CD8-positive, alpha-beta memory T cell (primary cell): Measurements from ENCODE around the gene SNX25. TPM values are rescaled to one million over a fixed set of nuclear protein-coding genes. Genes with fewer than 3 reads are reported as not detected.

Experiments used
- CTCF ChIA-PET: fragments of 350-600 bp; sonication (Branson Sonifier 250); formaldehyde crosslinking; loops from one replicate; lab custom pipeline; 2021; ENCODE audit warnings: antibody characterized with exemption; lab: Charles Lee
- POLR2A ChIA-PET: fragments of 350-600 bp; sonication (Branson Sonifier 250); formaldehyde crosslinking; loops from one replicate; lab custom pipeline; 2021; ENCODE audit warnings: antibody characterized with exemption; lab: Charles Lee
- DNase-seq, 5 donors: peaks; one replicate each; pipeline versions ENCODE4 v3.0.0 to v3.0.0-alpha.2; 2020 to 2022; ENCODE audit warnings: mixed read lengths in 1 of 5
- H3K27ac ChIP-seq: one replicate; pipeline ENCODE4 v1.7.0; 2013; ENCODE audit warnings: low read depth, mild to moderate bottlenecking, low read length, moderate library complexity
- H3K27me3 ChIP-seq: 2 replicates; pipeline ENCODE4 v1.7.0; 2013; ENCODE audit warnings: low read length, mild to moderate bottlenecking; ENCODE audit not compliant: insufficient read depth, poor library complexity, severe bottlenecking
- H3K36me3 ChIP-seq: 2 replicates; pipeline ENCODE4 v1.7.0; 2013; ENCODE audit warnings: mild to moderate bottlenecking, low read length, moderate library complexity; ENCODE audit not compliant: insufficient read depth
- H3K4me1 ChIP-seq: 2 replicates; pipeline ENCODE4 v1.7.0; 2013; ENCODE audit warnings: mild to moderate bottlenecking, low read length, moderate library complexity; ENCODE audit not compliant: insufficient read depth
- H3K4me3 ChIP-seq: 2 replicates; pipeline ENCODE4 v1.7.0; 2013; ENCODE audit warnings: mild to moderate bottlenecking, low read length
- H3K9me3 ChIP-seq: 2 replicates; pipeline ENCODE4 v1.7.0; 2013; ENCODE audit warnings: mild to moderate bottlenecking, low read length
- H3K27ac Mint-ChIP-seq, 8 donors: one replicate each; pipeline ENCODE4 v1.8.0; 2020 to 2021; ENCODE audit warnings: mixed read lengths in 8 of 8, mild to moderate bottlenecking in 6 of 8, inconsistent platforms in 3 of 8, moderate library complexity in 3 of 8
- H3K27me3 Mint-ChIP-seq, 2 donors: one replicate each; pipeline ENCODE4 v1.8.0; 2020 to 2021; ENCODE audit warnings: mixed read lengths in 2 of 2, mild to moderate bottlenecking in 1 of 2, moderate library complexity in 1 of 2
- H3K36me3 Mint-ChIP-seq, 3 donors: one replicate each; pipeline ENCODE4 v1.8.0; 2020 to 2021; ENCODE audit warnings: mixed read lengths in 3 of 3, inconsistent platforms in 1 of 3, mild to moderate bottlenecking in 1 of 3
- H3K4me1 Mint-ChIP-seq, 3 donors: one replicate each; pipeline ENCODE4 v1.8.0; 2020 to 2021; ENCODE audit warnings: mixed read lengths in 3 of 3, inconsistent platforms in 1 of 3, mild to moderate bottlenecking in 1 of 3
- H3K4me3 Mint-ChIP-seq, 7 donors: one replicate each; pipeline ENCODE4 v1.8.0; 2020 to 2021; ENCODE audit warnings: mixed read lengths in 7 of 7, mild to moderate bottlenecking in 6 of 7, moderate library complexity in 4 of 7, inconsistent platforms in 2 of 7
- H3K9me3 Mint-ChIP-seq, 5 donors: one replicate each; pipeline ENCODE4 v1.8.0; 2020 to 2022; ENCODE audit warnings: mixed read lengths in 5 of 5, mild to moderate bottlenecking in 3 of 5, moderate library complexity in 2 of 5, inconsistent platforms in 1 of 5
- polyA plus RNA-seq: library from polyadenylated mRNA; unstranded; fragments of 300-500 nt; fragmentation: Illumina TruSeq; gene quantifications from one replicate; pipeline ENCODE4 v1.2.3, GENCODE V29; 2021
- total RNA-seq, 2 experiments: library from RNA; stranded (reverse); gene quantifications; one replicate each; pipeline ENCODE4 v1.2.3, GENCODE V29; 2021

Gene SNX25
- total and polyA plus RNA-seq, 3 experiments from 2014 or later = 7.8 to 18.2 (median 17.7) TPM

DNA sequence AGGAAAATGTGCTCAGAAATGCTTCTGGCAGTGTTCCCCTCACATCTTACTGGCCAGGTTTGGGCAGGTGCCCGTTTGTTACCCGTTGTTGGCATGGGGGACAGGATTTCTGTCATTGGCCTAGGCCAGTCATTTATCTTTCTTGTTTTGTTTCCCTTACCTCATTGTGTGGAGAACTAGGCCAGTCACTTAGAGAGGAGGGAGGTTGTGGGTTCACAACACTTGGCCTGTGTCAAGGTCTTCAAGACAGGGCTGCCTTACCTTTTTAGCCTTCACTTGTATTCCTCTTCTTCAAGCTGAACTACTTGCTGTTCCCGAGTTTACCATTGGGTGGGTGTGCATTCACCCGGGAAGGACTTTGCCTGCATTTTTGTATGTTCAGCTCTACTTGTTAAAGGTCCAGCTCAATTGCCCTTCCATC, 17.7 kb downstream of the SNX25 start:
- no peaks in the 10 kb centered on the region for H3K4me1 ChIP-seq
- no peak overlapping the region for H3K4me3 Mint-ChIP-seq
- H3K4me3 ChIP-seq = no peak overlapping the region
- no peaks in the 10 kb centered on the region for H3K9me3 Mint-ChIP-seq
- H3K36me3 Mint-ChIP-seq = no peaks in the 10 kb centered on the region
- H3K27me3 ChIP-seq = no peaks in the 10 kb centered on the region
- no peaks in the 10 kb centered on the region for H3K36me3 ChIP-seq
- peaks cover 2 to 18% (median 13%) of the 10 kb centered on the region in 3 donors for H3K4me1 Mint-ChIP-seq
- CTCF ChIA-PET = no interaction called here
- POLR2A ChIA-PET = no interaction called here
- peaks cover 0 to 2% of the 10 kb centered on the region in 2 donors for H3K27me3 Mint-ChIP-seq
- H3K27ac ChIP-seq = no peak overlapping the region
- H3K9me3 ChIP-seq = no peaks in the 10 kb centered on the region
- no peak for DNase-seq
- H3K27ac Mint-ChIP-seq = no peak overlapping the region

DNA sequence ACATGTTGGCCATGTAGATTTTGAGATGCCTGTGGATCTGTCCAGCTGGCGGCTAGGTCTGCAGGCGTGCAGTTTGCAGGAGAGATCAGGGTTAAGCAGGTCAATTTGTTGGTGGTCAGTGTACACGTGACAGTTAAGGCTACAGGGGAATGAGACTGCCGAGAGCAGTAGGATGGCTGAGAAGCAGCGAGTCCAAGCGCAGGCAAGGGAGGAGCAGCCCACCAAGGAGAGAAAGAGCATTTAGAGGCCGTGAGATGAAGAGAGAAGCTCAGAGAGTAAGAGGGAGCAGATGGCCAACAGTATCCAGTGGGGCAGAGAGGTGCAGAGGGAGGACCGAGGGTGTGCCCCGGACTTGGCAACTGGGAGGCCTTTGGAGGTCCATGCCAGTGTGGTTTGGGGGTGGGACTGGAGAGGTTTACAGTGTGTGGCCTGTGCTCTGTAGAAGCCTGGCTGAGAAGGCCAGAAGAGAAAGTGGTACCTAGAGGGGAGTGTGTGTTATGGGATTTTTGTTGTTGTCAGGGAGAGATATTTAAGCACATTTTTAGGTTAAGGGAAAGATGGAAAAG, 18.4 kb downstream of the SNX25 start:
- ChIA-PET CTCF (no interaction called here), POLR2A (no interaction called here)
- no peak overlapping the region for H3K4me3 ChIP-seq
- no peaks in the 10 kb centered on the region for H3K4me1 ChIP-seq
- H3K27ac ChIP-seq = no peak overlapping the region
- H3K9me3 ChIP-seq = no peaks in the 10 kb centered on the region
- Mint-ChIP-seq H3K4me3 (no peak overlapping the region), H3K9me3 (no peaks in the 10 kb centered on the region), H3K27me3 (peaks cover 0 to 2% of the 10 kb centered on the region in 2 donors), H3K27ac (no peak overlapping the region), H3K36me3 (no peaks in the 10 kb centered on the region), H3K4me1 (peaks cover 4 to 20% (median 16%) of the 10 kb centered on the region in 3 donors)
- no peaks in the 10 kb centered on the region for H3K27me3 ChIP-seq
- no peak for DNase-seq
- no peaks in the 10 kb centered on the region for H3K36me3 ChIP-seq

DNA sequence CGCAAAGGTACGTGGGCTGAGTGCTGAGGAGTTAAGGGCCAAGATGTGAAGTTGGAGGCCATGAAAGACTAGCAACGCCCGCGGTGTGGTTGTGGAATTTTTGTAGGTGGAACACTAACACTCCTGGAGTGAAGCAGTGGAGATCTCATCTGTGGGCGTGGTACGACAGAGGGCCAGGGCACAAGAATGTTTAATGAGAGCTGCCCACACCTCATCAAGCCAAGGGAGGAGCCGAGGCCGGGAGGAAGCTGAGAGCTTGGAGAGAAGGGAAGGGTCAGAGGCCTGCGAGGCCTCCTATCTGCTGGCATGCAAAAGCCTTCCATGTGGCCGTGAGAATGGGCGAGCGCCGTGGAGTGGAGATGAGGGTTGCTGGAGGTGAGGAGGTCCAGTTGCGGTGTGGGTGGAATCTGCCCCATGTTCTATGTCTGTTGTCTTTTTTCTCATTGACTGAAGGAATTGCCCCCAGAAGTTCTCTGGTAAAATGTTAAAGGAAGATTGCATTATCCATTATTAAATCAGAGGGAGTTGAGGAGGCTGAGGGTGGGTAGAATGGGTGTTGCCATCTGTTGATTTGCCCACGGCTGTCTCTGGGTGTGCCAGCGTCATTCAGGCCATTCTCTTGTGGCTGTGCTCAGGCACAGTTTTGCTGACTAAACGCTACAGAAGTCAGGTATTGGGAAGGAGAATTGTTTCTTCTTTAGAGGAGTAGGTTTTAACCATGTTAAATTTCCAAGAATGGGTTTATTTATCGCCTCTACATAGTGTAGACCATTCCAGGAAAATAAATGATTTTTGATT, 19.8 kb downstream of the SNX25 start:
- Mint-ChIP-seq H3K36me3 (no peaks in the 10 kb centered on the region), H3K4me1 (peaks cover 4 to 25% (median 16%) of the 10 kb centered on the region in 3 donors), H3K4me3 (no peak overlapping the region), H3K27ac (no peak overlapping the region), H3K27me3 (no peaks in the 10 kb centered on the region), H3K9me3 (no peaks in the 10 kb centered on the region)
- H3K27ac ChIP-seq = no peak overlapping the region
- no peaks in the 10 kb centered on the region for H3K9me3 ChIP-seq
- H3K27me3 ChIP-seq = no peaks in the 10 kb centered on the region
- CTCF ChIA-PET = no interaction called here
- no peak for DNase-seq
- H3K36me3 ChIP-seq = no peaks in the 10 kb centered on the region
- POLR2A ChIA-PET = no interaction called here
- no peak overlapping the region for H3K4me3 ChIP-seq
- H3K4me1 ChIP-seq = no peaks in the 10 kb centered on the region

- H3K4me1 ChIP-seq = no peaks in the 10 kb centered on the region
- no peaks in the 10 kb centered on the region for H3K9me3 ChIP-seq
- H3K36me3 Mint-ChIP-seq = peaks cover 0 to 4% (median 0%) of the 10 kb centered on the region in 3 donors
- ChIA-PET CTCF (interaction anchor here (1.2 kb wide), 1 partner anchor 21 kb away, joined by 3 read pairs; no protein-coding TSS in a partner anchor), POLR2A (no interaction called here)
- H3K27me3 ChIP-seq = no peaks in the 10 kb centered on the region
- peak overlapping the region in 1 of 8 donors; percentile 85 for H3K27ac Mint-ChIP-seq
- no peaks in the 10 kb centered on the region for H3K36me3 ChIP-seq
- H3K27me3 Mint-ChIP-seq = no peaks in the 10 kb centered on the region
- no peak for DNase-seq
- H3K4me1 Mint-ChIP-seq = peaks cover 4 to 38% (median 16%) of the 10 kb centered on the region in 3 donors
- no peaks in the 10 kb centered on the region for H3K9me3 Mint-ChIP-seq
- H3K27ac ChIP-seq = no peak overlapping the region
- H3K4me3 Mint-ChIP-seq = no peak overlapping the region
- H3K4me3 ChIP-seq = no peak overlapping the region
Observed at GRCh38 chr4:185232370-185232769, 23.0 kb downstream of the SNX25 start.

DNA sequence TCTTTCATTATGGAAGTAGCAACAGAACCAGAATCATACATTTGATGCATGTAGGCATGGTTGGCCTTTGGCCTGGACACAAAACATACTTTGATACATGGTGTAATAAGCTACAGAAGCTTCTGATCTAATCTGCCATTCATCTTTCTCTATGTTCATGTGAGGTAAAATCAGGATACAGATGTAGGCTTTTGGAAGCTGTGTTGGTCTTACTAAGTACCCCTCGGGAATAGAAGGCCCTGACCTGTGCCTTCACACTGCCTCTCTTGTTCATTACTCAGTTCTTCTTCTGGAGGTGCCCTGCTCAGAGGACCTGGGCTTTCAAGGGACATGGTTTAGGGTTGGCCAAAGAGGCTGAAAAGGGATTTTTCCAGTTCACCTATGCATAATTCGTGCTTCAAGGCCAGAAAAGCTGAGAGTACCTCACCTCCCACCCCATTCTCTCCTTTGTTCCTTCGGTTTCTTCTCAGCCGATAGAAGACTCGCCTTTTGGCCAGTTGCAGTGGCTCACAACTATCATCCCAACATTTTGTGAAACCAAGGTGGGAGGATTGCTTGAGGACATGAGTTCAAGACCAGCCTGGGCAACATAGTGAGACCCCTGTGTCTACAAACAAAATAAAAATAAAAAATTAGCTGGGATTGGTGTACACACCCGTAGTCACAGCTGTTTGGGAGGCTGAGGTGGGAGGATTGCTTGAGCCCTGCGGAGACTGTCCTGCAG, 25.9 kb downstream of the SNX25 start:
- H3K27me3 ChIP-seq = no peaks in the 10 kb centered on the region
- Mint-ChIP-seq H3K4me3 (no peak overlapping the region), H3K9me3 (no peaks in the 10 kb centered on the region), H3K27me3 (no peaks in the 10 kb centered on the region), H3K36me3 (peaks cover 0 to 4% (median 0%) of the 10 kb centered on the region in 3 donors), H3K27ac (peak overlapping the region in 1 of 8 donors; percentile 2), H3K4me1 (peaks cover 8 to 45% (median 25%) of the 10 kb centered on the region in 3 donors)
- DNase-seq = no peak
- no peak overlapping the region for H3K4me3 ChIP-seq
- ChIA-PET POLR2A (no interaction called here), CTCF (no interaction called here)
- H3K9me3 ChIP-seq = no peaks in the 10 kb centered on the region
- H3K36me3 ChIP-seq = no peaks in the 10 kb centered on the region
- no peaks in the 10 kb centered on the region for H3K4me1 ChIP-seq
- H3K27ac ChIP-seq = no peak overlapping the region

DNA sequence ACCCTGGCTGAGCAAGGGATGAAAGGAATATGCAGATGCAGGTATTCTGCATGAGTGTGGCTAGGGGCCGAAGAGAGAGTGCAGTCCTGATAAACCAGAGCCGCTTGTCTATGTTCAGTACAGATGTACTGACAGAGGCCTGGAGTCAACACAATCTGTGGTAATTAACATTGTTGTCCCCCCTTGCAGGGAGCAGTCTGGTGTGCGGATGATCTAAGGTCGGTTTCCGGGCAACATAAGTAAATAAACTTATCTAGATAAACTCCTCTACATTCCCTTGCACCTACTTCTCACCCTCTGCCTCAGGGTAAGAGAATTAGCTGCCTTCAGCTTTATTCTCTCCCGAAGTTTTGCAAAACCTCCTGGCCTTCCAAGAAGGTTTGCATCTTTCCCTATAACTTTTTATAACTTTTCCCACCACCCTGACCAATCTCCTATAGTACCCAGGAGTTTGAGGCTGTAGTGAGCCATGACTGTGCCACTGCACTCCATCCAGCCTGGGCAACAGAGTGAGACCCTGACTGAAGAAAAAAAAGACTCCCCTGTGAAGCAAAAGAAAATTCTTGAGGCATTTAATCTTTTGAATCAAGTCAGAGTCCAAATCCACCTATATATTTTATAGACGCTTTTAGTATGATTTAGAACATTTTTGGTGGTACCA, 26.6 kb downstream of the SNX25 start:
- POLR2A ChIA-PET = no interaction called here
- CTCF ChIA-PET = no interaction called here
- H3K4me3 Mint-ChIP-seq = no peak overlapping the region
- peaks cover 0 to 4% (median 0%) of the 10 kb centered on the region in 3 donors for H3K36me3 Mint-ChIP-seq
- H3K4me1 ChIP-seq = no peaks in the 10 kb centered on the region
- no peaks in the 10 kb centered on the region for H3K27me3 Mint-ChIP-seq
- H3K4me3 ChIP-seq = no peak overlapping the region
- H3K27ac ChIP-seq = no peak overlapping the region
- no peaks in the 10 kb centered on the region for H3K36me3 ChIP-seq
- H3K9me3 Mint-ChIP-seq = no peaks in the 10 kb centered on the region
- H3K27ac Mint-ChIP-seq = peak overlapping the region in 1 of 8 donors; percentile 5
- no peak for DNase-seq
- no peaks in the 10 kb centered on the region for H3K27me3 ChIP-seq
- H3K4me1 Mint-ChIP-seq = peaks cover 8 to 45% (median 25%) of the 10 kb centered on the region in 3 donors
- no peaks in the 10 kb centered on the region for H3K9me3 ChIP-seq

DNA sequence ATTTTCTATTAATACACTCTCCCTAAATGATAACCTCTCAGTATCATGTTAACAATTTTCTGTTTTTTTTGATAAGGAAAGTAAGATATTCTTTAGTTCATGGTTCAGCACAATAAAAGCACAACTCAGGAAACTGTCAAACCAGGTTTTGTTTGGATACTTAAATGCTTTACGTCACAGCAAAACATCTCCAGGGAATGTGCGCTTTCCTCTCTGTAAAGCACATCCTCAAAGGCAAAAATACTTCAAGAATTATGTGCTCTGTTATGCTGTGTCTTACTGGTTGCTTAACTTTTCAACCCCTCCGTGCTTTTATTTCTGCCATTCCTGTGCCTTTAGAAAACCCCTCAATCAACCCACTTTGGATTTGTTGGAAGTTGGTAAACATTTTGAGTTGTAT, 27.8 kb downstream of the SNX25 start:
- Histone ChIP-seq H3K9me3 (no peaks in the 10 kb centered on the region), H3K27ac (no peak overlapping the region), H3K4me3 (no peak overlapping the region), H3K27me3 (no peaks in the 10 kb centered on the region), H3K36me3 (no peaks in the 10 kb centered on the region), H3K4me1 (no peaks in the 10 kb centered on the region)
- DNase-seq = no peak
- ChIA-PET POLR2A (no interaction called here), CTCF (no interaction called here)
- Mint-ChIP-seq H3K4me3 (peak overlapping the region in 1 of 7 donors; percentile 32), H3K4me1 (peaks cover 5 to 39% (median 23%) of the 10 kb centered on the region in 3 donors), H3K27ac (no peak overlapping the region), H3K27me3 (no peaks in the 10 kb centered on the region), H3K36me3 (peaks cover 0 to 4% (median 0%) of the 10 kb centered on the region in 3 donors), H3K9me3 (no peaks in the 10 kb centered on the region)
